22Rv1 (cell line): Measurements from ENCODE around the gene PTPRD.

Experiments used
- ZFX ChIP-seq: fragments of 450-650 bp; IDR thresholded peaks from 2 replicates; pipeline ENCODE4 v1.6.1; 2017; ENCODE audit warnings: antibody characterized with exemption, borderline replicate concordance
- TF ChIP-seq, protein P1 (sequence below): fragments of 450-650 bp; IDR thresholded peaks from 2 replicates; pipeline ENCODE4 v1.5.1; 2017; ENCODE audit warnings: mild to moderate bottlenecking

DNA sequence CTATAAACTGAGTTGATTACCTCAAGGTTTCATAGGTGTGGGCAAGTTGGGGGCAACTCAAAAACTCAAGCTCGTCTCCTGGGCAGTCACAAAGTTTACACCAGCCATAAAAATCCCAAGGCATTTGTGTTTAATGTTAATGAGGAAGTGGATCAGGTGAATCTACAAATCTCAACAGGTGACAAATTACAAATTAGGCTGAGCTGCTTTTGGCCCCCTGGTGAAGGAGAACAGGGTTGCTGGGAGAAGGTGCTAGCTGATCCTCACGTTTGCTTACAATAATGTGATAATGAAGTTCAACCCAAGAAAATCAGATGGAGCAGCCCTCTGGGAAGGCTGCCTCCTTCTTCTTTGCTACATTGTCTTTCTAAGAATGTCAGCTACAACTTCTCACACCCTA, 2324.8 kb downstream of the PTPRD start:
- TF ChIP-seq, protein P1, sequence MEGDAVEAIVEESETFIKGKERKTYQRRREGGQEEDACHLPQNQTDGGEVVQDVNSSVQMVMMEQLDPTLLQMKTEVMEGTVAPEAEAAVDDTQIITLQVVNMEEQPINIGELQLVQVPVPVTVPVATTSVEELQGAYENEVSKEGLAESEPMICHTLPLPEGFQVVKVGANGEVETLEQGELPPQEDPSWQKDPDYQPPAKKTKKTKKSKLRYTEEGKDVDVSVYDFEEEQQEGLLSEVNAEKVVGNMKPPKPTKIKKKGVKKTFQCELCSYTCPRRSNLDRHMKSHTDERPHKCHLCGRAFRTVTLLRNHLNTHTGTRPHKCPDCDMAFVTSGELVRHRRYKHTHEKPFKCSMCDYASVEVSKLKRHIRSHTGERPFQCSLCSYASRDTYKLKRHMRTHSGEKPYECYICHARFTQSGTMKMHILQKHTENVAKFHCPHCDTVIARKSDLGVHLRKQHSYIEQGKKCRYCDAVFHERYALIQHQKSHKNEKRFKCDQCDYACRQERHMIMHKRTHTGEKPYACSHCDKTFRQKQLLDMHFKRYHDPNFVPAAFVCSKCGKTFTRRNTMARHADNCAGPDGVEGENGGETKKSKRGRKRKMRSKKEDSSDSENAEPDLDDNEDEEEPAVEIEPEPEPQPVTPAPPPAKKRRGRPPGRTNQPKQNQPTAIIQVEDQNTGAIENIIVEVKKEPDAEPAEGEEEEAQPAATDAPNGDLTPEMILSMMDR, result no peak
- TF ChIP-seq ZFX, result no peak
